Measurements from ENCODE around the gene MAGI2. TPM values are rescaled to one million over a fixed set of nuclear protein-coding genes. Genes with fewer than 3 reads are reported as not detected.

MAGI2 gene
- total RNA-seq, 1 experiment from 2014 or later = 14.3 TPM

DNA sequence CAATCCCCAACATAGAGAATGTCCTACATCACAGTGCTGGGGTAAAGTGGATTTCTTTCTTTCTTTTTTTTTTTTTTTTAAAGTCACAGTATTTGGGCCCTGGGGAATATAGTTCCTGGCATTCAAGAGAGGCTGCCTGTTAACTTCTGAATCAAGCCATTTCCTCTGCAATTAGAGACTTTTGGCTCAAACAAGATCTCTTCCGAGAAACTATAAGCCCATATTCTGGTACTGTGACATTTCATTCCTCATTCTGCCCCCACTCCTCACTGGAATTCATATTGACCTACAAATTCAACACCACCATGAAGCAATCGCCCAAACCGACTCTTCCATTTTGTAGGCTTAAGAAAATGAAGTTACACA lies 1467.5 kb downstream of the MAGI2 start:
- Histone ChIP-seq H2BK15ac (ENCODE audit: low read depth, low read length) (no peak overlapping the region), H2AK5ac (ENCODE audit: insufficient read length, low read length) (no peak overlapping the region), H3K4me2 (ENCODE audit: insufficient read depth, insufficient read length, low read length) (no peak overlapping the region), H3K4ac (ENCODE audit: low read depth, low read length) (no peak overlapping the region), H4K8ac (replicated peaks; ENCODE audit: insufficient read length, low read depth, low read length) (no peak overlapping the region), H3K9me3 (ENCODE audit: control insufficient read depth, low read depth, low read length) (no peaks in the 10 kb centered on the region), H3K56ac (ENCODE audit: insufficient read length, low read depth, low read length) (no peak overlapping the region), H3K27me3 (ENCODE audit: insufficient read depth, low read length) (no peaks in the 10 kb centered on the region), H4K5ac (ENCODE audit: insufficient read length, low read depth, low read length) (no peak overlapping the region), H3K79me1 (ENCODE audit: insufficient read depth, low read depth, low read length, poor library complexity, severe bottlenecking) (no peaks in the 10 kb centered on the region), H4K91ac (ENCODE audit: insufficient read length, low read depth, low read length) (no peak overlapping the region), H4K20me1 (ENCODE audit: control insufficient read depth, insufficient read depth, insufficient read length) (no peaks in the 10 kb centered on the region), H2BK120ac (ENCODE audit: low read depth, low read length, poor library complexity, severe bottlenecking) (no peak overlapping the region), H2BK20ac (ENCODE audit: low read depth, low read length, poor library complexity, severe bottlenecking) (no peak overlapping the region), H3K23me2 (ENCODE audit: insufficient read length, low read depth, low read length, poor library complexity, severe bottlenecking) (no peaks in the 10 kb centered on the region), H2BK12ac (ENCODE audit: insufficient read length, low read depth, low read length) (no peak overlapping the region), H3K79me2 (ENCODE audit: insufficient read depth, low read length) (no peaks in the 10 kb centered on the region), H2BK5ac (ENCODE audit: insufficient read length, low read length) (no peak overlapping the region), H3T11ph (ENCODE audit: low read length) (no peak overlapping the region), H3K18ac (ENCODE audit: insufficient read length, low read depth, low read length) (no peak overlapping the region), H3K4me1 (ENCODE audit: insufficient read depth, low read length) (no peaks in the 10 kb centered on the region), H3K14ac (ENCODE audit: insufficient read depth, low read length) (no peak overlapping the region), H3K23ac (ENCODE audit: insufficient read length, low read depth, low read length) (no peak overlapping the region), H2AFZ (ENCODE audit: low read length) (no peak overlapping the region), H3K9ac (ENCODE audit: extremely low read depth, insufficient read length, low read length) (no peak overlapping the region), H3K27ac (ENCODE audit: insufficient read length, low read depth, low read length) (no peak overlapping the region)
- no peaks in the 10 kb centered on the region; a peak in 1 of 7 replicates for H3K36me3 Mint-ChIP-seq (ENCODE audit: insufficient read depth in 1 of 3, low read depth in 3 of 3)
- peaks cover 10 to 14% of the 10 kb centered on the region in 2 experiments for H3K4me1 Mint-ChIP-seq
- no peak overlapping the region for H3K4me3 Mint-ChIP-seq
- DNase-seq = no peak
- TF ChIP-seq, protein P1, sequence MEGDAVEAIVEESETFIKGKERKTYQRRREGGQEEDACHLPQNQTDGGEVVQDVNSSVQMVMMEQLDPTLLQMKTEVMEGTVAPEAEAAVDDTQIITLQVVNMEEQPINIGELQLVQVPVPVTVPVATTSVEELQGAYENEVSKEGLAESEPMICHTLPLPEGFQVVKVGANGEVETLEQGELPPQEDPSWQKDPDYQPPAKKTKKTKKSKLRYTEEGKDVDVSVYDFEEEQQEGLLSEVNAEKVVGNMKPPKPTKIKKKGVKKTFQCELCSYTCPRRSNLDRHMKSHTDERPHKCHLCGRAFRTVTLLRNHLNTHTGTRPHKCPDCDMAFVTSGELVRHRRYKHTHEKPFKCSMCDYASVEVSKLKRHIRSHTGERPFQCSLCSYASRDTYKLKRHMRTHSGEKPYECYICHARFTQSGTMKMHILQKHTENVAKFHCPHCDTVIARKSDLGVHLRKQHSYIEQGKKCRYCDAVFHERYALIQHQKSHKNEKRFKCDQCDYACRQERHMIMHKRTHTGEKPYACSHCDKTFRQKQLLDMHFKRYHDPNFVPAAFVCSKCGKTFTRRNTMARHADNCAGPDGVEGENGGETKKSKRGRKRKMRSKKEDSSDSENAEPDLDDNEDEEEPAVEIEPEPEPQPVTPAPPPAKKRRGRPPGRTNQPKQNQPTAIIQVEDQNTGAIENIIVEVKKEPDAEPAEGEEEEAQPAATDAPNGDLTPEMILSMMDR (conservative IDR thresholded peaks at IDR 0.05) = no peak
- H3K27me3 Mint-ChIP-seq (ENCODE audit: low read depth) = peaks cover 5% of the 10 kb centered on the region; the same call in 1 of the 2 replicates
- H3K27ac Mint-ChIP-seq = no peak overlapping the region
- no peaks in the 10 kb centered on the region for H3K9me3 Mint-ChIP-seq
- WGBS (ENCODE audit: extremely low coverage, insufficient read length, low lambda C conversion rate) = no CpG with 5 or more reads among the region's 3 CpGs
